ENCODE measurements around the gene PEAR1.

The PEAR1 gene

GRCh38 chr1:156893048-156893953 lies at the start of gene PEAR1:
PEAR1 (plus strand) TSS chr1:156893718; CDS start chr1:156903927, 10,209 bp downstream.
- no peak for DNase-seq (ENCODE audit: low spot score)

- no peak for DNase-seq (ENCODE audit: low spot score)
These were observed 49.4 kb upstream of the PEAR1 start for GRCh38 chr1:156844102-156844501.

DNA sequence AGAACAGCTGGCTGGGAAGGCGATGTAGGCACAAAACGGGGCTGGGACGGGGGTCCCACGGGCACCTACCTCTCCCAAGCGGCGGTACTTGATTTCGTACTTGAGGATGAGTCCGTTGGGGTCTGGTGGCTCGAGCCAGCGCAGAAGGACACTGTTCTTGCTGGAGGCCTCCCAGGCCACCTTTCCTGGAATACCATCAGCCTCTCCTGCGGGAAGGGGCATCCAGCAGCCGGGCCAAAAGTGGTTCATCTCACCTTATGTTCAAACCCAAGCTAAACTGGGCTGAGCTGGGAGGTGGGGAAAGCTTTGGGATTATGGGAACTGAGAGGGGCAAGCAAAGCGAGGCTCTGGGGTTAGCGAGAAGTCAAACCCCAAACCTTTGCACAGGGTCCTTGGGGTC lies 48.9 kb upstream of the PEAR1 start:
- no peak for DNase-seq (ENCODE audit: low spot score)

DNA sequence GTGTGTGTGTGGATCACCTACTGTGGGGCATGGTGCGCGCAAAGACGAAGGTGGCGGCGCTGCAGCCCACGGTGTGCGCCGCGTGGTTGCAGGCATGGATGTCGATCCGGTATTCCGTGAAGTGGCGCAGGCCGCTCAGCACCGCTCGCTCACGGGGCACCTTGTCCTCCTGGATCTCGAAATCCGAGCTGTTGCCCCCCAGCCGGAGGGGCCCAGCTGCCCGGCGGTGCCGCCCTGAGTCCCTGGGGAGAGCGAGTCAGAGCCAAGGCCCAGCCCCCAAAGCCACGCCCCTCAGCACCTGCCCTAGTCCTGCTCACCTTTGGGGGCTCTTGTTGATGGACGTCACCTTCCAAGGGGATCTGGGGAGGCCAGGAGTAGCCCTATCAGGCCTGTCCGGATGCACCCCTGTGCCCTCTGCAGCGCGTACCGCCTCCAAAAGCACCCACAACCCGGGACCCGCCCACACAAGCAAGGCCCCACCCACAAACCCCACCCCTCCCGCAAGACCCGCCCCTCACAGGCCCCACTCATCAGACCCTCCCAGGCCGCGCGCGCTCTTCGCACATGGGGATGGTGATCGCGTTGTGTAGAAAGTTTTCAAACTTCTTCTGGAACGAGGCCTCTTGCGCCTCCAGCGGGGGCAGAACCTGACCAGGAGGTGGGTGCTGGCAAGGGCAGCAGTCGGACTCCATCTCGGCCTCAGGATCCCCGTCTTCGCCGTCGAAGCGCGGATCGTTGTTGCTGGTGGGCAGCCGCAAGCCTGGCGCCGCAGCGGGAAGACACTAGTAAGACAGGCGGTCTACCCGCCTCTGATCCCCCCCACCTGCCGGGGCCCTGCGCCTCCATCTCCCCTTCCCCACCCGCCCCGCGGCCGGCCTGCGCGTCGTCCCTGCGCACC lies 48.2 kb upstream of the PEAR1 start:
- DNase-seq (ENCODE audit: low spot score): no peak

GRCh38 chr1:156845953-156846545 lies 47.5 kb upstream of the PEAR1 start:
- no peak for DNase-seq (ENCODE audit: low spot score)

DNA sequence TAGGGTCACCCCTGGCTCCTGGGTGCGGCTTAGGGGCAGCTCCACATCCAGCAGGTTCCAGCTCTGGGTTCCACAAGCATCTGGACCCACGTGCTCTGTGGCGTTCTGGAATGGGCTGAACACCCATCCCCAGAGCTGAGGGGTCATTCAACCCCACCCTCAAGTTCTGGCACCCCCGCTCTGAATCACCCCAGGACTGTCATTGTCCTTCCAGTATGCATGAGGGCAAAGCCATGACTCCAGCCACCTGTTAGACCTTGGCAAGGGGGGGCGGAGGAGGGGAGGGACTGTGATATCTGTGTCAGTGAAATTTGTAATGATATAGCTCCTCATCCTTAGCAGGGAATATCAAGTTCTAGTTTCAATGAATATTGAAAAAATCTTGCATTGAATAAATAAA lies 46.9 kb upstream of the PEAR1 start:
- no peak for DNase-seq (ENCODE audit: low spot score)

DNA sequence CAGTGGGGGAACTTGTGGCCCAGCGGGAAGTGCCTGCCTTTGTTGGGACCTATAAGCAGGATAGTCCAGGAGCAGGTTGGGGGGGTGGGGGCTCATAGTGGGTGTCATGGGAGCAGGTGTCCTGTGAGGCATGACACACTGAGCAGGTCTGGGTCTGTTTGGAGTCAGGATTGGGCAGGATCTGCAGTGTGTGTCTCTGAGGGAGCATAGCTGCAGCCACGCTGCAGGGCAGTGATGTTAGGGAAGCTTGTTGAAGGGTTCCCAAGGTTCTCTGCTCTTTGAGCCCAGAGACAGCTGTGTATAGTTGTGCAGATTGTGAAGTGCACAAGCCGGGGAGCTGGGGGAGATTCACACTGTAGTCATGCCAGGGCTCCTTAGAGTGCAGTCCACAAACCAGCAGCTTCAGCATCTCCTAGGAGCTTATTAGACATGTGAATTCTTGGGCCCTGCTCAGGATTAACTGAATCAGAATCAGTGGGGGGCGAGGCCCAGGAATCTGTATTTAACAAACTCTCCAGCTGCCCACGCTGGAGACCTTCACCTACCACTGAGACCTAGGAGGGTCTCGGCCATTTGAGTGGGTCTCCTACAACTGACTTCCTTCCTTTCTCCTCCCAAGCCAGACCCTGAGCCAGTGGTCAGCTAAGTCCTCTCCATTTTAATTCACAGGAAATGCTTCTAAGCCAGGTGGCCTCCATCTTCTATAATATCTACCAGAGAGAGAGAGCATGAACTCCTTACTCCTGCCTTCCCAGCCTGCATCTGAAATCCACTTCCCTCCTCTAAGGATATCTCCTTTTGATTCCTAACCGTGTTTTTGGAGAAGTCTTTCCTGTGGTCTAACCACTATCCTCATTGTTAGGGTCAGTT lies 45.7 kb upstream of the PEAR1 start:
- DNase-seq (ENCODE audit: low spot score): no peak

DNA sequence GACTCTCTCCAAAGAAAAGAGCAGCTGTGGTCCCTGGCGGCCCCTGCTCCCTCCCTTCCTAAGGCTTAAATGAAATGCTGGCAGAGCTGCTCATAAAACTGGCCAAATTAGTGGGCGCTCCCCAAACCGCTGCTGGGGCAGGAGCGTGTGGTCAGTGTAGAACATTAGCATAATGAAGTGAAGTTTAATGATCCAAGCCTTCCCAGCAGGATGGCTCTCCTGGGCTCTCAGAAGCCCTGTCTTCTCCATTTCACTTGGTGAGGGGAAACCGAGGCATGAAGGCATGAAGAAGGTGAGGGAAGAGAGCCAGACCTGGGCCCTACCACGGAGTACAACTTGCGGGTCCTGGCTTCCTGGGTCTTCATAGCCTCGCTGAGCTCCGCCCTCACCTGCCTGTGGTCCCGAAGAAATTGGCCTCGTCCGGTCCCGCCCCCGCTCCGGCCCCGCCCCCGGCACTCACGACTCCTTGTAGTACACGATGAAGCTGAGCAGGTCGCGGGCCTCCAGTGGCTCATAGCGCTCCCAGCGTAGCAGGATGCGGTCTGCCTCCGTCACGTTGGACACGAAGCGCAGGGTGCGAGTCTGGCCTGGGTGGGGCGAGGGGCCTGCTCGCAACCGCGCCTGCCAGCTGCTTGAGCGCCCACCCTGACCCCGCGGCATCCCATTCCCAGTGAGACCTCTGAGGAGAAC lies 44.9 kb upstream of the PEAR1 start:
- peak; percentile 46 for DNase-seq (ENCODE audit: low spot score)

DNA sequence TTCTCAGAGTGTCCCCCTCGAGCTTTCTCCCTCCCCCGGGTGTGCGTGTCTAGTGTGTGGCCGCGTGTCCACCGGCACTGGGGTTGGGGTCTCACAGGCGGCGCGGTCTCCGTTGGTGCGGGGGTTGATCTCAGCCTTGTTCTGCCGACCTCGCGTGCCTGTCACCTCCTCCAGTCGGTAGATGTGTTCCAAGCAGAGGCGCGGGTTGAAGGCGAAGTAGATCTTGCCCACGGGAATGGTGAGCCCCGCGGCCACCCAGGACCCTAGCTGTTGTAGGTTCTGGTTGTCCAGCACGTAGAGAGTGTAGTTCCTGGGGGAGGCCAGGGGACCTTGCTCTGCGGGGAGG lies 44.4 kb upstream of the PEAR1 start:
- DNase-seq (ENCODE audit: low spot score): no peak

GRCh38 chr1:156851779-156852417 lies 41.6 kb upstream of the PEAR1 start:
- DNase-seq (ENCODE audit: low spot score): no peak

DNA sequence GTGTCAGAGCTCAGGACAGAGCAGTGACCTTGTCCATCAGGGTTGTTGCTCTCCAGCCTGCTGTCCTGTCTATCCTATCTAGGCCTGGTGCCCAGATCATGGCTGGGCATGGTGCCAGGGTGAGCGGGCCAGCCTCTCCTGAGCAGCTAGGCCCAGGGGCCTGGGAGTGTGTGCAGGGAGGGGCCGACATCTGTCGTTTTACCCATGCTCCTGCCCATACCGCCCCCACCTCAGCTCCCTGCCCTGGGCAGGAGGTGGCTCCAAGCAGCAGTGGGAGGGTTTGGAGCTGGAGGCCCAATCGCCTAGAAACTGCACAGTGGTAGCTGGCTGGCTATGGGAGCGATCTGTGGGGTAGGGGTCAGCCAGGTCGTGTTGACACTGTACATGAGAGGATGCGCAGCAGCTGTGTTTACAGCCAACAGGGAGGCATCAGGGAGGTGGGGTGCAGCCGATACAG lies 41.1 kb upstream of the PEAR1 start:
- DNase-seq (ENCODE audit: low spot score): no peak

GRCh38 chr1:156853761-156854160 lies 39.8 kb upstream of the PEAR1 start:
- DNase-seq (ENCODE audit: low spot score): no peak

- DNase-seq (ENCODE audit: low spot score): no peak
These were observed 38.9 kb upstream of the PEAR1 start for GRCh38 chr1:156854634-156855033.

GRCh38 chr1:156856282-156856785 lies 37.2 kb upstream of the PEAR1 start:
- no peak for DNase-seq (ENCODE audit: low spot score)

DNA sequence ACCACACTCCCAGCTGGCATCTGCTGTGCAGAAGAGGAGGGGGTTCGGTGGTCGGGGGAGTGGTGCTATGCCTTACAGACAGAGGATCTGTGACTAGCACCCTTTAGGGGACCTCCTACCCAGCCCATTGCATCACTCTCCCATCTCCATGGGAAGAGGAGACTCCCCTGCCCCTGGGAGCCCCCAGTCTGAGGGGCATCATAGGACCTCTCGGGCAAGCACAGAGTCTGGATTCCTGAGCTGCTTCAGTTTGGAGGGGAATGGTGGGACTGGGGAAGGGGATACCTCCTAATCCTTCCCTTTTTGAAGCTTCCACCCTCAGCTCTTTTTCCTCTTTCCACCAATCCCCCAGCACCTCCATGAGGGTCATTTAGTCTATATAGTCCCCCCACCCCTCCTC lies 36.0 kb upstream of the PEAR1 start:
- no peak for DNase-seq (ENCODE audit: low spot score)

GRCh38 chr1:156858555-156858956 lies 35.0 kb upstream of the PEAR1 start:
- DNase-seq (ENCODE audit: low spot score): no peak

DNA sequence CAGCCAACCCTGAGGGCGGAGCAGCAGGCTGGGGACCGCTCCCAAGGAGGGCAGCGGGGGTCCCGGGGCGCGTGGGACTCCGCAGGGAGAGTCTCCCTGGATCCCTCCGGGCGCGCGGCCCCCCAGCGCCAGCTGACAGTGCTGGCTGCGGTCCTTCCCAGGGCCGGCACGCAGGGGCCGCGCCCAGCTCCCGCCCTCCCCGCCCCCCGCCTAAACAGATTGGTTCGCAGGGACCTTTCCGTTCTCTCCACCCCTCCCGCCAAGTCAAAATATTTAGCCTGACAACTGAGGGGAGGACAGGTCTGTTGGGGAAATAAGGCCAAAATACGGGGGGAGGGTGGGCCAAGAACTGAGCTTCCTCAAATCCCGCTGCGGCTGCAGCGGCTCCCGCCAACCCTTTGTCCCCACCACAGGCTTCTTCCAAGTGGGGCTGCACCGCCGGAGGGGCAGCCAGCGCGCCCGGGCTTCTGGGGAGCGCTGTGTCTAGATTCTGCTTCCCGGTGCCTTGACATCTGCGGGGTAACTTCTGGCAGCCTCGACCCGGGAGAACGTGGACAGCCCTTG lies 34.5 kb upstream of the PEAR1 start, which contains the start of gene INSRR:
INSRR (minus strand) TSS at position 159 of the 564 bp plus-strand sequence. CDS start 496 bp downstream, outside the sequence.
- DNase-seq (ENCODE audit: low spot score): no peak

DNA sequence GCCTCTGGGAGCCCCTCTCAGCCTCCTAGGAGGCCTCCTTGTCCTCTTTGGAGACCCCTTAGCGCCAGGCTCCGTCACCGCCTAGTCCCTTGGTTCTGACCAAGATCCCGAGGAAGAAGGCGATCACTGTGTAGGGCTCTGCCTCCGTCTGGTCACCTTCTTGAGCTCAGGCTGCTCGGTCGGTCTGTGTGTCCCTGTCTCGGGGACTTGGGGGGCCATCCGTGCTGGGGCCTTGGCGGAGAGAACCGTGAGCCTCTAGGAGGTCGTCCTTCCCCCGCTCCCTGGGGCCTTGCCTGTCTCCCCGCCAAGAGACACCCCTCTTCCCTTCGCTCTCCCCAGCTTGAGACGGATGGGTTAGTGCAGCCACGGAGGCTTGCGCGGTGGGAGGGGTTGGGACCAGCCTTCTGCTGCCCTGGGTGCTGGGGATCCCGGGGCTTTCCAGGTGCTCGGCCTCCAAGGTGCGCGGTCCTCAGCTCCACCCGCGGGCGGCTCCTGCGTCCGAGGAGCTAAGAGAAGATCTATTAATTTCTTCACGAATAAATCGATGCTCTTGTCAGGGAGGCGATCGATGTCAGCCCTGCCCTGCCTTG lies 33.9 kb upstream of the PEAR1 start:
- no peak for DNase-seq (ENCODE audit: low spot score)

DNA sequence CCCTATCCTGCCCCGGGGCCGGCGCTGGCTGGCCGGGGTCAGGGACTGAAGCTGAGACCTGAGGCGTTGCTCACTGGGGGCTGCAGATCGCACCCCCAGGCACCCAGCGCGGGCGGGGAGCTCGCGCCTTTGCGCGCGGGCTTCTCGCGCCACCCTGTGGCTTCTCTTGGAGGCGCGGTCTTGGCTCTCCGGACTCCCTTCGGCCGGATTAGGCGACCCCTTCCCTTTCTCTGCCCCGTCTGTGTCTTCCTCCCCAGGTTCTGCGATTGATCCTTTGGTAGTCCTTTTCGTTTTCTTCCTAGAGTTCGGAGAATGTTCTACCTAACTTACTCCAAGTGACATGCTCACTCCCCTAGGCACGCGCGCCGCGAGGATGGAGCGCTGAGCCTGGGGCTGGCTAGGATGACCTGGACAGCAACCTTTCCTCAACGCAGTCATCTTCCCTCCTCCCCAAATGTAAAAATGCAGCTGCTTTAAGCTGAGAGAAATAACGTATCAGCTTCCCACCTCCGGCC lies 33.3 kb upstream of the PEAR1 start:
- DNase-seq (ENCODE audit: low spot score): peak; percentile 34

All from kidney tubule cell (primary cell).